ENCODE results near the gene CRAT. TPM values are rescaled to one million over a fixed set of nuclear protein-coding genes. Genes with fewer than 3 reads are reported as not detected.
"Not testable (repeated sequence)": the region's sequence is repeated elsewhere in the genome, so short reads cannot be mapped to it uniquely, and the experiment has no call there.

CRAT gene
- polyA plus RNA-seq, 2 of the 4 experiments (the other 2 are of a cell fraction), result 20.5 to 26.0 TPM

DNA sequence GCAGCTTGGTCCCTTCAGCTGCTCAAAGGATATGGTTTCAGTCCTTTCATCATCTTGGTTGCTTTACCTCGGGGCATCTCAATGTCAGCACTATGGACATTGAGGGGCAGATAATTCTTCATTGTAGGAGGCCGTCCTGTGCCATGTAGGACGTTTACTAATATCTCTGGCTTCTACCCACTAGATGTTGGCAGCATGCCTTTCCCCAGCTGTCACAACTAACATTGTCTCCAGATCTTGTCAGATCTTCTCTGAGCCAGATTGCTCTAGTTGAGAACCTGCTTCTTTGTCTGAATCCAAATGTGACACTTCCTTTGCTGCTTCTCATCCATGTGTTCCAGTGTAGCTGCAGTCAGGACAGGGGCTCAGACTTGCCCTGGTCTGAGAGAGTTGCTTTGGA, 10.9 kb upstream of the CRAT start:
- Histone ChIP-seq H3K4me3 (no peak overlapping the region), H3K27ac (no peak overlapping the region), H3K9me3 (no peaks in the 10 kb centered on the region), H3K4me1 (peaks cover 21% of the 10 kb centered on the region; the same call in 2 of the 3 replicates), H3K4me2 (no peak overlapping the region)
- FAIRE-seq, result no peak
- no peak for DNase-seq (ENCODE audit: low read depth in 1 of 2, low spot score in 1 of 2)
- 81% methylated on average over 3 of the region's 3 CpGs for WGBS (ENCODE audit: missing lambda C conversion rate)
- TF ChIP-seq FOSL2 (IDR thresholded peaks at IDR 0.05), result no peak
- TF ChIP-seq FOSL2 (CRISPR knock-in tag; IDR thresholded peaks at IDR 0.05), result no peak
- TF ChIP-seq CBX8 (IDR thresholded peaks at IDR 0.05), result no peak
- no peak for TF ChIP-seq TFCP2L1 (CRISPR knock-in tag; IDR thresholded peaks at IDR 0.05)
- TF ChIP-seq SMC3 (IDR thresholded peaks at IDR 0.05), result no peak
- TF ChIP-seq HDAC2 (IDR thresholded peaks at IDR 0.05), result no peak
- no peak for TF ChIP-seq ESRRA (IDR thresholded peaks at IDR 0.05; ENCODE audit: borderline replicate concordance, low read length)
- no peak for TF ChIP-seq FOXS1 (CRISPR knock-in tag; IDR thresholded peaks at IDR 0.05)
- no peak for TF ChIP-seq RNF2 (IDR thresholded peaks at IDR 0.05; ENCODE audit: borderline replicate concordance, low read depth)
- no peak for TF ChIP-seq EP300 (IDR thresholded peaks at IDR 0.05)
- no peak for TF ChIP-seq HEYL (CRISPR knock-in tag; IDR thresholded peaks at IDR 0.05)
- TF ChIP-seq JUNB (IDR thresholded peaks at IDR 0.05), result no peak
- TF ChIP-seq TP53 (CRISPR knock-in tag; IDR thresholded peaks at IDR 0.05), result no peak
- no peak for TF ChIP-seq NPAS2 (CRISPR knock-in tag; IDR thresholded peaks at IDR 0.05; ENCODE audit: borderline replicate concordance)
- no peak for ATAC-seq
- ChIA-PET POLR2A (no interaction called here), CTCF (interaction anchor here (1.0 to 27.9 kb wide), 8 partner anchors 9 to 604 kb away, joined by 3 to 947 read pairs (median 8); partner anchors contain the start of genes ASB6, C9orf50 and NTMT1)

DNA sequence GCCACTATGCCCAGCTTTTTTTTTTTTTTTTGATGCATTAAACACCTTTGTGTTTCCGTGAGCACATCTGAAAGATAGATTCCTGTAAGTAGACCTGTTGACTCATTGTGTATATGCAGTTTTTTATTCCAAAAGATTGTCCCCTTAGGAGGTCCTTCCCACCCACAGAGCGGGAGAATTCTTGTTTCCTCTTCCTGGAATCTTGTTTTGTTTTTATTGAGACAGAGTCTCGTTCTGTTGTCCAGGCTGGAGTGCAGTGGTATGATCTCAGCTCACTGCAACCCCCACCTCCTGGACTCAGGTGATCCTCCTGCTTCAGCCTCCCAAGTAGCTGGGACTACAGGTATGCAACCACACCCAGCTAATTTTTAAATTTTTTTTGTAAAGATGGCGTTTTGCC, 8.2 kb upstream of the CRAT start:
- peak overlapping the region in 1 of 2 experiments; percentile 10; a peak in 1 of 6 replicates for H3K27ac ChIP-seq
- no peaks in the 10 kb centered on the region for H3K9me3 ChIP-seq
- FAIRE-seq (no peak), ATAC-seq (no peak), DNase-seq (ENCODE audit: low read depth in 1 of 2, low spot score in 1 of 2) (peak in 1 of 2 experiments; percentile 25)
- ChIA-PET POLR2A (interaction anchor here (0.6 kb wide), 1 partner anchor 16 kb away, joined by 3 read pairs; no protein-coding TSS in a partner anchor), CTCF (interaction anchor here (0.7 to 7.0 kb wide), 6 partner anchors 12 to 1028 kb away, joined by 3 to 68 read pairs (median 4); no protein-coding TSS in a partner anchor)
- TF ChIP-seq NPAS2 (CRISPR knock-in tag; IDR thresholded peaks at IDR 0.05; ENCODE audit: borderline replicate concordance), result no peak
- TF ChIP-seq, protein P1, sequence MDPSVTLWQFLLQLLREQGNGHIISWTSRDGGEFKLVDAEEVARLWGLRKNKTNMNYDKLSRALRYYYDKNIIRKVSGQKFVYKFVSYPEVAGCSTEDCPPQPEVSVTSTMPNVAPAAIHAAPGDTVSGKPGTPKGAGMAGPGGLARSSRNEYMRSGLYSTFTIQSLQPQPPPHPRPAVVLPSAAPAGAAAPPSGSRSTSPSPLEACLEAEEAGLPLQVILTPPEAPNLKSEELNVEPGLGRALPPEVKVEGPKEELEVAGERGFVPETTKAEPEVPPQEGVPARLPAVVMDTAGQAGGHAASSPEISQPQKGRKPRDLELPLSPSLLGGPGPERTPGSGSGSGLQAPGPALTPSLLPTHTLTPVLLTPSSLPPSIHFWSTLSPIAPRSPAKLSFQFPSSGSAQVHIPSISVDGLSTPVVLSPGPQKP (IDR thresholded peaks at IDR 0.05; ENCODE audit: low read depth, low read length), result no peak
- no peak overlapping the region for H3K4me3 ChIP-seq
- WGBS (ENCODE audit: missing lambda C conversion rate), result 63% methylated on average over 4 of the region's 4 CpGs
- peaks cover 19% of the 10 kb centered on the region for H3K4me1 ChIP-seq
- no peak overlapping the region for H3K4me2 ChIP-seq

DNA sequence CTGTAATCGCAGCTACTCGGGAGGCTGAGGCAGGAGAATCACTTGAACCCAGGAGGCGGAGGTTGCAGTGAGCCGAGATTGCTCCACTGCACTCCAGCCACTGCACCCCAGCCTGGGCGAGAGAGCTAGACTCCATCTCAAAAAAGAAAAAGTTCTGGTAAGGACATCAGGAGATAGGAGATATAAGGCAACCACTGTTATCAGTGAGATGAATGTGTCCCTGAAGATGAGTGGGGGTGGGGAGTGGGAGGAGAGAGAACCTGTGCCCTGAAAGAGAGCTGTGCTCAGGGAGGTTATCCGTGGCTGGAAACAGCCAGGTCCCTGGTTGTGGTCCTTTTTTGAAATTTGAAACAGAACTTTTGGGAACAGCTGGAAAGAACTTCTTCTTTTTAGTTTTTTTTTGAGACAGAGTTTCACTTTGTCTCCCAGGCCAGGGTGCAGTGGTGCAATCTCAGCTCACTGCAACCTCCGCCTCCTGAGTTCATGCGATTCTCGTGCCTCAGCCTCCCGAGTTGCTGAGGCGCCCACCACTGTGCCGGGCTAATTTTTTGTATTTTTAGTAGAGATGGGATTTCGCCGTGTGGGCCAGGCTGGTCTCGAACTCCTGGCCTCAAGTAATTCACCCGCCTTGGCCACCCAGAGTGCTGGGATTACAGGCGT, 3.2 kb upstream of the CRAT start:
- 94% methylated on average over 17 of the region's 17 CpGs for WGBS (ENCODE audit: missing lambda C conversion rate)
- Histone ChIP-seq H3K9me3 (no peaks in the 10 kb centered on the region), H3K4me3 (no peak overlapping the region), H3K4me1 (peaks cover 38% of the 10 kb centered on the region), H3K27ac (no peak overlapping the region), H3K4me2 (no peak overlapping the region)
- CTCF ChIA-PET, result interaction anchor here (0.6 to 3.3 kb wide), 8 partner anchors 8 to 510 kb away, joined by 3 to 22 read pairs (median 6); partner anchors contain the start of gene SH3GLB2
- no peak for TF ChIP-seq SREBF2 (IDR thresholded peaks at IDR 0.05)
- no peak for TF ChIP-seq MYC (IDR thresholded peaks at IDR 0.05; ENCODE audit: borderline replicate concordance, low read length)
- no peak for TF ChIP-seq FOXS1 (CRISPR knock-in tag; IDR thresholded peaks at IDR 0.05)
- no peak for TF ChIP-seq JUNB (IDR thresholded peaks at IDR 0.05)
- TF ChIP-seq CHD2 (IDR thresholded peaks at IDR 0.05; ENCODE audit: low read length, partially characterized antibody), result no peak
- TF ChIP-seq FOSB (CRISPR knock-in tag; IDR thresholded peaks at IDR 0.05), result no peak
- TF ChIP-seq HDAC2 (IDR thresholded peaks at IDR 0.05), result no peak
- no peak for TF ChIP-seq SMC3 (IDR thresholded peaks at IDR 0.05)
- no peak for TF ChIP-seq TFCP2L1 (CRISPR knock-in tag; IDR thresholded peaks at IDR 0.05)
- TF ChIP-seq, protein P2, sequence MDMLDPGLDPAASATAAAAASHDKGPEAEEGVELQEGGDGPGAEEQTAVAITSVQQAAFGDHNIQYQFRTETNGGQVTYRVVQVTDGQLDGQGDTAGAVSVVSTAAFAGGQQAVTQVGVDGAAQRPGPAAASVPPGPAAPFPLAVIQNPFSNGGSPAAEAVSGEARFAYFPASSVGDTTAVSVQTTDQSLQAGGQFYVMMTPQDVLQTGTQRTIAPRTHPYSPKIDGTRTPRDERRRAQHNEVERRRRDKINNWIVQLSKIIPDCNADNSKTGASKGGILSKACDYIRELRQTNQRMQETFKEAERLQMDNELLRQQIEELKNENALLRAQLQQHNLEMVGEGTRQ (IDR thresholded peaks at IDR 0.05), result no peak
- TF ChIP-seq HOXA7 (CRISPR knock-in tag; IDR thresholded peaks at IDR 0.05), result no peak
- FAIRE-seq (no peak), DNase-seq (ENCODE audit: low read depth in 1 of 2, low spot score in 1 of 2) (no peak), ATAC-seq (no peak)
- POLR2A ChIA-PET, result interaction anchor here (0.5 kb wide), 1 partner anchor 496 kb away, joined by 6 read pairs; no protein-coding TSS in a partner anchor

DNA sequence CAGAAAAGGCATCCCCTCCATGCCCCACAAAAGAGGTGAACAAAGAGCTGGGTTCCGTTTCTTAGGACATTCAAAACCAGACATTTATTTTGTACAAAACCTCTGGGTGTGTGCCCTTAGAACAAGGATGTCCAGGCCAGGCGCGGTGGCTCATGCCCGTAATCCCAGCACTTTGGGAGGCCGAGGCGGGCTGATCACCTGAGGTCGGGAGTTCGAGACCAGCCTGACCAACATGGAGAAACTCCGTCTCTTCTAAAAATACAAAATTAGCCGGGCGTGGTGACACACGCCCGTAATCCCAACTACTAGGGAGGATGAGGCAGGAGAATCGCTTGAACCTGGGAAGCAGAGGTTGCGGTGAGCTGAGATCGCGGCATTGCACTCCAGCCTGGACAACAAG, 1.9 kb upstream of the CRAT start:
- ATAC-seq; DNase-seq (ENCODE audit: low read depth in 1 of 2, low spot score in 1 of 2); H3K9me3 ChIP-seq; POLR2A ChIA-PET; FAIRE-seq: not testable (repeated sequence)
- CTCF ChIA-PET, result interaction anchor here (0.8 to 3.3 kb wide), 12 partner anchors 9 to 678 kb away, joined by 3 to 22 read pairs (median 5); partner anchors contain the start of gene ASB6
- H3K4me2 ChIP-seq, result peak overlapping the region; percentile 96
- H3K4me1 ChIP-seq, result peaks cover 32% of the 10 kb centered on the region
- WGBS (ENCODE audit: missing lambda C conversion rate), result 93% methylated on average over 17 of the region's 17 CpGs
- peak overlapping the region; percentile 61 for H3K4me3 ChIP-seq
- peak overlapping the region; percentile 92 to 97; a peak in 4 of 6 replicates for H3K27ac ChIP-seq

Measured in A549 (cell line).